ENCODE results near the gene HIGD1A. TPM values are rescaled to one million over a fixed set of nuclear protein-coding genes. Genes with fewer than 3 reads are reported as not detected.

HIGD1A gene
- total and polyA plus RNA-seq, 2 of the 8 experiments (the other 6 are each of a cell fraction or from before 2014, with no cell fraction given): 67.3 to 95.4 TPM

- Histone ChIP-seq H3K9me3 (ENCODE audit: insufficient read depth in 2 of 2, low read depth in 1 of 2, low read length in 1 of 2) (peaks cover 0 to 7% of the 10 kb centered on the region in 2 experiments; a peak in 1 of 4 replicates), H3K79me1 (ENCODE audit: low read depth, low read length) (no peaks in the 10 kb centered on the region), H3K9ac (replicated peaks in 1 of 4; ENCODE audit: extremely low read depth in 1 of 4, low read depth in 3 of 4, low read length in 3 of 4) (no peak overlapping the region), H4K91ac (replicated peaks; ENCODE audit: insufficient read length, low read length) (no peak overlapping the region), H3K27me3 (replicated peaks in 1 of 4; ENCODE audit: control insufficient read depth in 3 of 4, extremely low read depth in 1 of 4, insufficient read depth in 3 of 4, low read length in 3 of 4) (peaks cover 0 to 6% (median 5%) of the 10 kb centered on the region in 4 experiments; a peak in 3 of 7 replicates), H3K4me3 (ENCODE audit: extremely low read depth in 1 of 4, insufficient read depth in 2 of 4, low read depth in 3 of 4, low read length in 4 of 4) (no peak overlapping the region), H2BK20ac (ENCODE audit: low read length) (no peak overlapping the region), H2BK120ac (replicated peaks; ENCODE audit: low read depth, low read length) (no peak overlapping the region), H3K4ac (replicated peaks; ENCODE audit: insufficient read length, low read depth, low read length) (no peak overlapping the region), H2BK5ac (ENCODE audit: low read depth, low read length) (no peak overlapping the region), H2AFZ (ENCODE audit: low read length) (no peak overlapping the region), H4K5ac (ENCODE audit: insufficient read length, low read depth, low read length) (no peak overlapping the region), H2BK12ac (ENCODE audit: low read depth, low read length) (no peak overlapping the region), H3K23ac (ENCODE audit: insufficient read length) (no peak overlapping the region), H3K23me2 (ENCODE audit: low read depth, low read length) (peaks cover 8% of the 10 kb centered on the region), H3K4me1 (replicated peaks in 1 of 4; ENCODE audit: control insufficient read depth in 3 of 4, insufficient read depth in 4 of 4, low read length in 3 of 4) (peaks cover 0 to 7% (median 3%) of the 10 kb centered on the region in 4 experiments; a peak in 2 of 7 replicates), H3K14ac (ENCODE audit: insufficient read length) (no peak overlapping the region), H3K79me2 (ENCODE audit: control insufficient read depth in 1 of 2, insufficient read depth in 2 of 2, low read length in 2 of 2) (no peaks in the 10 kb centered on the region), H3K18ac (ENCODE audit: extremely low read depth, low read length) (no peak overlapping the region), H4K8ac (ENCODE audit: extremely low read depth, insufficient read depth, low read length) (no peak overlapping the region), H4K20me1 (replicated peaks in 1 of 2; ENCODE audit: control insufficient read depth in 1 of 2, insufficient read depth in 2 of 2, low read length in 2 of 2) (no peaks in the 10 kb centered on the region), H3K36me3 (ENCODE audit: control insufficient read depth in 2 of 4, insufficient read depth in 4 of 4, low read length in 3 of 4) (peaks cover 0 to 3% (median 0%) of the 10 kb centered on the region in 4 experiments; a peak in 1 of 8 replicates), H3K4me2 (ENCODE audit: insufficient read depth in 1 of 2, low read depth in 2 of 2, low read length in 2 of 2) (no peak overlapping the region), H2AK5ac (ENCODE audit: low read depth, low read length) (no peak overlapping the region), H2BK15ac (ENCODE audit: low read length) (no peak overlapping the region), H3K27ac (ENCODE audit: low read depth, low read length) (no peak overlapping the region), H3K56ac (replicated peaks; ENCODE audit: insufficient read length, low read depth, low read length) (no peak overlapping the region)
- DNase-seq (ENCODE audit: low read depth in 1 of 2, low spot score in 2 of 2) (no peak), FAIRE-seq (no peak)
- ChIA-PET POLR2A (ENCODE audit: partially characterized antibody) (no interaction called here), CTCF (ENCODE audit: partially characterized antibody) (interaction anchor here (0.9 to 2.4 kb wide), 5 partner anchors 10 to 262 kb away, joined by 3 to 11 read pairs (median 7); no protein-coding TSS in a partner anchor)
- 88% methylated on average over 7 of the region's 28 CpGs; no CpG with 5 or more reads in 1 of the 2 experiments for WGBS, 2 experiments (ENCODE audit: extremely low coverage in 1 of 2, insufficient coverage in 1 of 2, insufficient read length in 1 of 2, insufficient replicate concordance in 2 of 2, low coverage in 1 of 2, low lambda C conversion rate in 2 of 2, missing lambda C conversion rate in 1 of 2)
- TF ChIP-seq CBX8 (IDR thresholded peaks at IDR 0.05; ENCODE audit: borderline replicate concordance, low read depth, low read length): no peak
- no peak for TF ChIP-seq ZNF274 (IDR thresholded peaks at IDR 0.05; ENCODE audit: borderline replicate concordance, extremely low read depth, low read length)
- TF ChIP-seq CHD1 (IDR thresholded peaks at IDR 0.05; ENCODE audit: low read depth, low read length): no peak
- TF ChIP-seq EZH2 (IDR thresholded peaks at IDR 0.05; ENCODE audit: low read depth, low read length, severe bottlenecking): no peak
- TF ChIP-seq TAF1 (IDR thresholded peaks at IDR 0.05; ENCODE audit: low read depth, low read length): no peak
- TF ChIP-seq RXRA (IDR thresholded peaks at IDR 0.05; ENCODE audit: insufficient read depth, low read depth, low read length): no peak
- no peak for TF ChIP-seq ASH2L (IDR thresholded peaks at IDR 0.05; ENCODE audit: low read length)
- no peak for TF ChIP-seq USF2 (IDR thresholded peaks at IDR 0.05; ENCODE audit: low read length)
- TF ChIP-seq BRCA1 (IDR thresholded peaks at IDR 0.05; ENCODE audit: low read depth, low read length): no peak
- TF ChIP-seq CREB1 (IDR thresholded peaks at IDR 0.05): no peak
- TF ChIP-seq CTBP2 (IDR thresholded peaks at IDR 0.05; ENCODE audit: borderline replicate concordance, insufficient read depth, insufficient read length, low read length): no peak
- TF ChIP-seq RNF2 (IDR thresholded peaks at IDR 0.05; ENCODE audit: borderline replicate concordance, low read depth, low read length, missing control alignments, poor library complexity, severe bottlenecking): no peak
Measured at GRCh38 chr3:42769477-42770131, 34.7 kb downstream of the HIGD1A start.

Measured in H1 (cell line).